GM12891 (cell line): Measurements from ENCODE around the gene EBF4.

Source experiments
- PAX5 ChIP-seq: IDR thresholded peaks from 2 replicates; pipeline ENCODE4 v1.6.1; 2011; ENCODE audit warnings: low read length, moderate library complexity, mild to moderate bottlenecking; ENCODE audit not compliant: insufficient read depth, severe bottlenecking
- POLR2A ChIP-seq: IDR thresholded peaks from 2 replicates; pipeline ENCODE4 v1.6.1; 2011; ENCODE audit warnings: low read depth, low read length, control low read depth
- POLR2AphosphoS5 ChIP-seq: IDR thresholded peaks from 2 replicates; pipeline ENCODE4 v1.6.1; 2011; ENCODE audit warnings: low read depth, low read length, control low read depth
- POU2F2 ChIP-seq: IDR thresholded peaks from 2 replicates; pipeline ENCODE4 v1.6.1; 2011; ENCODE audit warnings: low read depth, mild to moderate bottlenecking, control low read depth, low read length, moderate library complexity
- SPI1 ChIP-seq: IDR thresholded peaks from 2 replicates; pipeline ENCODE4 v1.6.1; 2011; ENCODE audit warnings: low read depth, low read length, control low read depth
- TAF1 ChIP-seq: IDR thresholded peaks from 2 replicates; pipeline ENCODE4 v1.6.1; 2011; ENCODE audit warnings: low read depth, low read length, control low read depth

DNA sequence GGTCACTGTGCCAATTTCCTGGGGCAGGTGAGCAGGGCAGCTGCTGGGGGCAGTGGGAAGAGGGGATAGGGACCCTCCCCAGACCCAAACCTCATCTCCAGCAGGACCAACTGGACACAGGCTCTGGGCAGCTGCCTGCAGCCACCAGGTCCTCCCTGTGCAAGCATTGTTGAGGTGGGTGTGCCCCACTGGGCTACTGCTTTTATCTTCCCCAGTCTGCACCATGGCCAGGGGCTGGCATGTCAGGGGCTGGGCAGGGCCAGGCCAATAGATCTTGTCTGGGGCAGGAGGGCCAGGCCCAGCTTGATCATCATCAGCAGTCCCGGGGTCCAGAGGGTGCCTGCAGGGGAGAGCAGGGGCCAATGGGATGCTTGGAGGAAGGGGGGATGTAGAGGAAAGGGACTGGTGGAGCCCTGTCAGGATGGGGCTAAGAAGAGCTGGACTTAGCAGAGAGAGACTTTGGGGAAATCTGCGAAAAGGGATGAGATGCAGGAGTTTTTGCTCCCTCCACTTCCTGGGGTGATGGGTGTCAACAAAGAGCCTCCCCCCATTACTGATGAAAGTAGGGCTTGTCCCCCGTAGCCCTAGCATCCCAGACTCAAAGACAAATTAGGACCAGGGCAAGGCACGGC, 5.7 kb downstream of the EBF4 start:
- TF ChIP-seq POLR2A (no peak), POLR2AphosphoS5 (no peak), TAF1 (no peak), SPI1 (no peak), POU2F2 (no peak), PAX5 (no peak)
